Measurements from ENCODE around the gene PRKCE. TPM values are rescaled to one million over a fixed set of nuclear protein-coding genes. Genes with fewer than 3 reads are reported as not detected.

PRKCE gene
- total RNA-seq, 1 experiment from 2014 or later = 14.8 TPM

GRCh38 chr2:46001741-46002506, 350.4 kb downstream of the PRKCE start:
- H3K9me3 ChIP-seq (ENCODE audit: control insufficient read depth in 1 of 2, insufficient read depth in 1 of 2, low read depth in 1 of 2, low read length in 2 of 2) = no peaks in the 10 kb centered on the region
- ChIA-PET POLR2A (no interaction called here), RAD21 (ENCODE audit: low non-redundant PET in 1 of 2, low total read pairs in 2 of 2, uncharacterized antibody in 2 of 2, unreplicated experiment in 2 of 2) (no interaction called here), CTCF (interaction anchor here (1.5 kb wide), 1 partner anchor 8 kb away, joined by 9 read pairs; no protein-coding TSS in a partner anchor)
- H3K79me2 ChIP-seq (ENCODE audit: insufficient read depth, low read length) = no peaks in the 10 kb centered on the region
- DNase-seq (ENCODE audit: low read depth, low spot score) (no peak), ATAC-seq (no peak)
- H3K36me3 ChIP-seq (ENCODE audit: control insufficient read depth in 1 of 2, insufficient read depth in 2 of 2, low read length in 2 of 2) = no peaks in the 10 kb centered on the region
- H4K20me1 ChIP-seq (ENCODE audit: insufficient read depth) = no peaks in the 10 kb centered on the region
- H3K9me2 ChIP-seq (ENCODE audit: insufficient read depth) = no peaks in the 10 kb centered on the region
- H2AFZ ChIP-seq (ENCODE audit: low read depth, low read length, poor library complexity, severe bottlenecking) = no peak overlapping the region
- TF ChIP-seq EGR1 (IDR thresholded peaks at IDR 0.05; ENCODE audit: low read depth) = no peak
- TF ChIP-seq ZFX (IDR thresholded peaks at IDR 0.05) = no peak
- TF ChIP-seq CTCF (IDR thresholded peaks at IDR 0.05 in 2 of 3, conservative IDR thresholded peaks at IDR 0.05 in 1 of 3; ENCODE audit: borderline replicate concordance in 1 of 3, insufficient read depth in 1 of 3, low read depth in 2 of 3, low read length in 2 of 3) = no peak
- no peak for TF ChIP-seq EZH2 (IDR thresholded peaks at IDR 0.05)
- TF ChIP-seq YY1 (IDR thresholded peaks at IDR 0.05; ENCODE audit: extremely low read depth, insufficient replicate concordance, low read depth, low read length) = no peak
- TF ChIP-seq POLR2A (IDR thresholded peaks at IDR 0.05; ENCODE audit: borderline replicate concordance, extremely low read depth, insufficient read depth, insufficient read length) = no peak
- no peak for TF ChIP-seq CBX3 (IDR thresholded peaks at IDR 0.05; ENCODE audit: low read depth)
- no peak for TF ChIP-seq JUND (IDR thresholded peaks at IDR 0.05)
- no peak for TF ChIP-seq SIN3A (IDR thresholded peaks at IDR 0.05; ENCODE audit: low read depth)
- TF ChIP-seq POLR2AphosphoS5 (IDR thresholded peaks at IDR 0.05; ENCODE audit: low read depth, low read length) = no peak
- TF ChIP-seq ELF1 (IDR thresholded peaks at IDR 0.05; ENCODE audit: borderline replicate concordance, low read depth) = no peak
- no peak for TF ChIP-seq RAD21 (IDR thresholded peaks at IDR 0.05; ENCODE audit: low read depth)
- no peak for TF ChIP-seq SP1 (IDR thresholded peaks at IDR 0.05; ENCODE audit: low read depth)
- TF ChIP-seq REST (IDR thresholded peaks at IDR 0.05; ENCODE audit: low read depth) = no peak
- H3K4me3 ChIP-seq (replicated peaks in 1 of 2; ENCODE audit: low read depth in 1 of 2, low read length in 2 of 2) = no peak overlapping the region
- no peak overlapping the region for H3K9ac ChIP-seq (ENCODE audit: low read length)
- no peak overlapping the region for H3K27ac ChIP-seq (ENCODE audit: low read depth, low read length)
- H3K4me2 ChIP-seq (ENCODE audit: low read length) = no peak overlapping the region
- H3K4me1 ChIP-seq (ENCODE audit: control insufficient read depth in 1 of 2, insufficient read depth in 2 of 2, low read length in 2 of 2) = no peaks in the 10 kb centered on the region
- H3K27me3 ChIP-seq (ENCODE audit: insufficient read depth, low read length) = no peaks in the 10 kb centered on the region
- no TSS peak for BruUV-seq (replicated peaks)
- intact Hi-C loops (cut with micrococcal nuclease) = no loop called here
